Right lung (tissue), 5 donors: ENCODE data around the gene GCNT2. TPM values are rescaled to one million over a fixed set of nuclear protein-coding genes. Genes with fewer than 3 reads are reported as not detected.
"Not testable (repeated sequence)": the region's sequence is repeated elsewhere in the genome, so short reads cannot be mapped to it uniquely, and the experiment has no call there.

Experiments used
- DNase-seq, 2 donors: peaks; one replicate each; pipeline ENCODE4 v3.0.0-alpha.2; 2013
- polyA plus RNA-seq, 5 donors: library from polyadenylated mRNA; unstranded; fragments of 120-200 nt; gene quantifications; one replicate each; pipeline versions ENCODE4 v1.2.1 to v1.2.3, GENCODE V29; 2013; ENCODE audit warnings: inconsistent platforms in 1 of 5, low replicate concordance in 1 of 5; ENCODE audit not compliant: insufficient read length in 5 of 5, insufficient read depth in 1 of 5

GCNT2 gene
- polyA plus RNA-seq, 5 donors = 10.2 to 20.5 (median 16.1) TPM

GRCh38 chr6:10511477-10511876 is 9.7 kb upstream of the GCNT2 start:
- no peak for DNase-seq

GRCh38 chr6:10513544-10513943 is 7.6 kb upstream of the GCNT2 start:
- no peak for DNase-seq

- no peak for DNase-seq
Observed at GRCh38 chr6:10514049-10514780, 6.9 kb upstream of the GCNT2 start.

- DNase-seq = no peak
Observed at GRCh38 chr6:10516953-10517352, 4.2 kb upstream of the GCNT2 start.

GRCh38 chr6:10518557-10519407 is 2.4 kb upstream of the GCNT2 start:
- DNase-seq = no peak

- not testable (repeated sequence) for DNase-seq
Observed at GRCh38 chr6:10519408-10519697, 1.8 kb upstream of the GCNT2 start.

- DNase-seq = no peak
Observed at GRCh38 chr6:10520468-10520867, 683 bp upstream of the GCNT2 start.

- DNase-seq = no peak
Observed at GRCh38 chr6:10522929-10523573, 1.9 kb downstream of the GCNT2 start.

GRCh38 chr6:10526156-10526555 is 5.0 kb downstream of the GCNT2 start:
- no peak for DNase-seq

- DNase-seq = no peak
Observed at GRCh38 chr6:10528158-10528981, 7.2 kb downstream of the GCNT2 start.

GRCh38 chr6:10529231-10529801 is 8.2 kb downstream of the GCNT2 start:
- no peak for DNase-seq

- not testable (repeated sequence) for DNase-seq
Observed at GRCh38 chr6:10529828-10530374, 8.8 kb downstream of the GCNT2 start.

GRCh38 chr6:10531503-10531902 is 10.4 kb downstream of the GCNT2 start:
- no peak for DNase-seq

GRCh38 chr6:10531942-10532341 is 10.8 kb downstream of the GCNT2 start:
- DNase-seq = no peak

GRCh38 chr6:10532392-10532791 is 11.2 kb downstream of the GCNT2 start:
- no peak for DNase-seq

GRCh38 chr6:10534419-10534762 is 13.2 kb downstream of the GCNT2 start:
- no peak for DNase-seq

GRCh38 chr6:10535193-10535592 is 14.0 kb downstream of the GCNT2 start:
- DNase-seq = no peak

- no peak for DNase-seq
Observed at GRCh38 chr6:10537726-10538125, 16.6 kb downstream of the GCNT2 start.

- no peak for DNase-seq
Observed at GRCh38 chr6:10540073-10540746, 19.1 kb downstream of the GCNT2 start.

- no peak for DNase-seq
Observed at GRCh38 chr6:10541591-10541990, 20.4 kb downstream of the GCNT2 start.

- no peak for DNase-seq
Observed at GRCh38 chr6:10542213-10542612, 21.1 kb downstream of the GCNT2 start.
